Stimulated activated CD4-positive, alpha-beta T cell treated with anti-CD3 and anti-CD28 coated beads, TNF-alpha, amount 100 ng/mL, for 48 hours (primary cell): ENCODE measurements around the gene CBL.
A peak's percentile ranks its signal among the peaks of the same experiment; 100 is the strongest.
"Not testable (repeated sequence)": the region's sequence is repeated elsewhere in the genome, so short reads cannot be mapped to it uniquely, and the experiment has no call there.

Experiments used
- DNase-seq, 3 donors: peaks; one replicate each; pipeline ENCODE4 v3.0.0-alpha.2; 2020; ENCODE audit warnings: low read depth in 3 of 3

Gene CBL

GRCh38 chr11:119210050-119210449 is 3.9 kb downstream of the CBL start:
- DNase-seq, result no peak

GRCh38 chr11:119218141-119218878 is 12.2 kb downstream of the CBL start:
- no peak for DNase-seq

- no peak for DNase-seq
Measured at GRCh38 chr11:119222308-119222707, 16.2 kb downstream of the CBL start.

GRCh38 chr11:119222891-119223290 is 16.8 kb downstream of the CBL start:
- no peak for DNase-seq

- DNase-seq, result no peak
Measured at GRCh38 chr11:119223856-119224255, 17.7 kb downstream of the CBL start.

- DNase-seq, result not testable (repeated sequence)
Measured at GRCh38 chr11:119228535-119229287, 22.6 kb downstream of the CBL start.

- DNase-seq, result no peak
Measured at GRCh38 chr11:119229288-119229672, 23.1 kb downstream of the CBL start.

GRCh38 chr11:119229741-119230140 is 23.6 kb downstream of the CBL start:
- no peak for DNase-seq

GRCh38 chr11:119236490-119236889 is 30.4 kb downstream of the CBL start:
- no peak for DNase-seq

GRCh38 chr11:119236891-119237290 is 30.8 kb downstream of the CBL start:
- no peak for DNase-seq

- no peak for DNase-seq
Measured at GRCh38 chr11:119237515-119237914, 31.4 kb downstream of the CBL start.

- no peak for DNase-seq
Measured at GRCh38 chr11:119248750-119249670, 42.9 kb downstream of the CBL start.

- no peak for DNase-seq
Measured at GRCh38 chr11:119249671-119250010, 43.5 kb downstream of the CBL start.

- no peak for DNase-seq
Measured at GRCh38 chr11:119251114-119251513, 45.0 kb downstream of the CBL start.

GRCh38 chr11:119254239-119254638 is 48.1 kb downstream of the CBL start:
- DNase-seq, result peak; percentile 37 to 71 (median 57)

- DNase-seq, result no peak
Measured at GRCh38 chr11:119258180-119258579, 52.0 kb downstream of the CBL start.

- no peak for DNase-seq
Measured at GRCh38 chr11:119258983-119259382, 52.8 kb downstream of the CBL start.

- no peak for DNase-seq
Measured at GRCh38 chr11:119262668-119263351, 56.7 kb downstream of the CBL start.

- DNase-seq, result no peak
Measured at GRCh38 chr11:119263352-119263940, 57.3 kb downstream of the CBL start.

- DNase-seq, result no peak
Measured at GRCh38 chr11:119266063-119266462, 59.9 kb downstream of the CBL start.

- DNase-seq, result no peak
Measured at GRCh38 chr11:119266517-119267255, 60.5 kb downstream of the CBL start.
